GM12878 (cell line): ENCODE results near the gene METTL1. TPM values are rescaled to one million over a fixed set of nuclear protein-coding genes. Genes with fewer than 3 reads are reported as not detected.
A peak's percentile ranks its signal among the peaks of the same experiment; 100 is the strongest.

Experiments
- ATAC-seq: fragments of 200-7000 bp; cut with Tn5 transposase; 3 replicates; pipeline ENCODE4 v1.9.1; 2020; ENCODE audit warnings: mild to moderate bottlenecking, moderate library complexity
- BruUV-seq: library from RNA; stranded (reverse); fragments of 400-500 nt; replicated peaks from 2 replicates; lab custom pipeline; 2021; lab: Mats Ljungman, UMichigan
- CTCF ChIA-PET: fragments of 300-600 bp; sonication (Branson Sonifier 250); formaldehyde crosslinking; extraction: SDS; loops from one replicate; lab custom pipeline; 2021; ENCODE audit warnings: inconsistent platforms; lab: Yijun Ruan, JAX
- POLR2A ChIA-PET: fragments of 350-600 bp; formaldehyde crosslinking; extraction: SDS; loops from one replicate; lab custom pipeline; 2021; ENCODE audit warnings: inconsistent platforms; lab: Charles Lee
- RAD21 ChIA-PET: fragments of 300-600 bp; sonication (Branson Sonifier 250); formaldehyde crosslinking; loops from one replicate; lab custom pipeline; 2023; ENCODE audit warnings: antibody characterized with exemption; ENCODE audit not compliant: unreplicated experiment; lab: Charles Lee
- SMC1A ChIA-PET: fragments of 300-600 bp; sonication (Branson Sonifier 250); formaldehyde crosslinking; loops from one replicate; lab custom pipeline; 2023; ENCODE audit not compliant: unreplicated experiment, uncharacterized antibody; lab: Charles Lee
- DNase-seq: peaks from one replicate; pipeline ENCODE4 v3.0.0-alpha.2; 2011; ENCODE audit warnings: low read depth, low spot score
- FAIRE-seq: peaks from 3 replicates; lab custom pipeline; 2011; peaks lifted over from hg19 to GRCh38; lab: Jason Lieb, UNC
- H2AFZ ChIP-seq: 2 replicates; pipeline ENCODE4 v1.6.0; 2011; ENCODE audit warnings: low read depth, low read length, control low read depth; ENCODE audit not compliant: control insufficient read depth
- H3K27ac ChIP-seq: 2 replicates; pipeline ENCODE4 v1.5.1; 2011; ENCODE audit warnings: control low read depth; ENCODE audit not compliant: control insufficient read depth, insufficient read depth
- H3K27me3 ChIP-seq, 2 experiments: replicated peaks in 1 of 2; 2 replicates each; pipeline versions ENCODE4 v1.6.0 to v1.6.1; 2011; ENCODE audit warnings: low read length in 1 of 2; ENCODE audit not compliant: control insufficient read depth in 2 of 2, insufficient read depth in 2 of 2
- H3K36me3 ChIP-seq, 2 experiments: 2 replicates each; pipeline ENCODE4 v1.5.1; 2011; ENCODE audit warnings: low read length in 1 of 2; ENCODE audit not compliant: control insufficient read depth in 2 of 2, insufficient read depth in 2 of 2
- H3K4me1 ChIP-seq: 2 replicates; pipeline ENCODE4 v1.6.1; 2011; ENCODE audit warnings: mild to moderate bottlenecking, low read length, moderate library complexity, mixed read lengths; ENCODE audit not compliant: control insufficient read depth, insufficient read depth
- H3K4me2 ChIP-seq: 2 replicates; pipeline ENCODE4 v1.6.0; 2011; ENCODE audit warnings: control low read depth; ENCODE audit not compliant: control insufficient read depth, insufficient read depth
- H3K4me3 ChIP-seq: fragments of 200-600 bp; sonication (generic); 2 replicates; pipeline ENCODE4 v1.5.1; 2016
- H3K79me2 ChIP-seq: 2 replicates; pipeline ENCODE4 v1.6.0; 2011; ENCODE audit warnings: low read length; ENCODE audit not compliant: control insufficient read depth, insufficient read depth
- H3K9ac ChIP-seq: 2 replicates; pipeline ENCODE4 v1.8.0; 2011; ENCODE audit warnings: low read length, control low read depth, mixed read lengths; ENCODE audit not compliant: control insufficient read depth, insufficient read depth
- H3K9me3 ChIP-seq: replicated peaks from 3 replicates; pipeline ENCODE4 v1.5.1; 2011; ENCODE audit warnings: mild to moderate bottlenecking, low read length; ENCODE audit not compliant: control insufficient read depth, insufficient read depth
- H4K20me1 ChIP-seq: 2 replicates; pipeline ENCODE4 v1.6.0; 2011; ENCODE audit not compliant: control insufficient read depth, insufficient read depth
- ASH2L ChIP-seq: fragments of 300-600, 200-600 bp; sonication (generic); IDR thresholded peaks from 2 replicates; pipeline ENCODE4 v1.6.1; 2017; ENCODE audit warnings: low read depth, mild to moderate bottlenecking, borderline replicate concordance
- BHLHE40 ChIP-seq, 2 experiments: fragments of 450-650 bp in 1 of 2; IDR thresholded peaks; 2 replicates each; pipeline ENCODE4 v1.6.1; 2011 to 2017; ENCODE audit warnings: low read depth in 2 of 2, borderline replicate concordance in 1 of 2, improper control_type of control experiment in 1 of 2, low read length in 1 of 2, mild to moderate bottlenecking in 1 of 2
- CEBPB ChIP-seq, 2 experiments: fragments of 150-350 bp in 1 of 2; IDR thresholded peaks; 2 replicates each; pipeline ENCODE4 v1.6.1; 2012 to 2014; ENCODE audit warnings: low read depth in 2 of 2, low read length in 2 of 2, borderline replicate concordance in 1 of 2, inconsistent platforms in 1 of 2
- FOS ChIP-seq: IDR thresholded peaks from 3 replicates; pipeline ENCODE4 v1.6.1; 2011; ENCODE audit warnings: borderline replicate concordance; ENCODE audit not compliant: insufficient read length; ENCODE audit errors: extremely low read depth
- MEF2A ChIP-seq: IDR thresholded peaks from 2 replicates; pipeline ENCODE4 v1.6.1; 2011; ENCODE audit warnings: low read depth, mild to moderate bottlenecking, low read length, moderate library complexity; ENCODE audit not compliant: insufficient read depth
- MTA3 ChIP-seq: IDR thresholded peaks from 2 replicates; pipeline ENCODE4 v1.6.1; 2012; ENCODE audit warnings: low read length, inconsistent platforms, borderline replicate concordance
- POLR2AphosphoS5 ChIP-seq: IDR thresholded peaks from 2 replicates; pipeline ENCODE4 v1.6.1; 2011; ENCODE audit warnings: mild to moderate bottlenecking, low read length, inconsistent platforms
- RELA ChIP-seq: fragments of 450-650 bp; IDR thresholded peaks from 2 replicates; pipeline ENCODE4 v1.8.0; 2014; ENCODE audit warnings: borderline replicate concordance; ENCODE audit not compliant: partially characterized antibody
- ZBED1 ChIP-seq: IDR thresholded peaks from 2 replicates; pipeline ENCODE4 v1.6.1; 2016; ENCODE audit warnings: borderline replicate concordance
- ZZZ3 ChIP-seq: IDR thresholded peaks from 2 replicates; pipeline ENCODE4 v1.6.1; 2011; ENCODE audit warnings: low read depth; ENCODE audit not compliant: control insufficient read depth, insufficient read length
- WGBS: methylation state at CpG from one replicate; pipeline ENCODE4 v1.1.6; 2016; ENCODE audit warnings: low lambda C conversion rate; ENCODE audit not compliant: insufficient replicate concordance, insufficient coverage; ENCODE audit errors: missing lambda C conversion rate; 5-methylcytosine and 5-hydroxymethylcytosine counted together
- in situ Hi-C: fragments of 300-500 bp; cut with MboI; formaldehyde crosslinking; loops from 9 replicates; pipeline ENCODE4 v1.14.3; 2018; ENCODE audit warnings: mixed read lengths
- intact Hi-C: fragments of 100-400 bp; cut with micrococcal nuclease; formaldehyde crosslinking; loops from one replicate; pipeline ENCODE4 v1.14.2; 2022; ENCODE audit not compliant: unreplicated experiment
- polyA plus RNA-seq, 11 experiments: library from polyadenylated mRNA; depleted of rRNA in 4 of 11; unstranded in 6 of 11; stranded (reverse) in 5 of 11; fragments of >200 nt; fragmentation: Nextera tagmentation in 4 of 11; fragmentation: Illumina TruSeq in 1 of 11; extraction: Ambion mirVana in 4 of 11; extraction: Trizol in 1 of 11; gene quantifications; 1 replicate in 1 of 11; 2 replicates in 10 of 11; pipeline versions ENCODE4 v1.2.1 to v1.2.3, GENCODE V29; 2011 to 2016; ENCODE audit warnings: inconsistent platforms in 2 of 11, missing spikeins in 2 of 11, low read depth in 1 of 11
- total RNA-seq, 4 experiments: library from RNA; depleted of rRNA in 3 of 4; stranded (reverse); fragments of >200 nt in 3 of 4; fragmentation: Illumina TruSeq in 1 of 4; extraction: Trizol in 1 of 4; gene quantifications; 2 replicates each; pipeline versions ENCODE4 v1.2.1 to v1.2.3, GENCODE V29; 2013 to 2021
- TF ChIP-seq, protein P1 (sequence below): fragments of 450-650 bp; IDR thresholded peaks from 2 replicates; pipeline ENCODE4 v1.6.1; 2017; ENCODE audit warnings: mild to moderate bottlenecking, moderate library complexity
- TF ChIP-seq, protein P2 (sequence below): fragments of 450-650 bp; IDR thresholded peaks from 2 replicates; pipeline ENCODE4 v1.6.1; 2017; ENCODE audit warnings: low read depth, mild to moderate bottlenecking, moderate library complexity
- TF ChIP-seq, protein P3 (sequence below): fragments of 450-650 bp; IDR thresholded peaks from 2 replicates; pipeline ENCODE4 v1.6.1; 2017; ENCODE audit warnings: borderline replicate concordance

The METTL1 gene
- total and polyA plus RNA-seq, 10 of the 15 experiments (the other 5 are each of a cell fraction or from before 2014, with no cell fraction given): 11.3 to 44.3 (median 30.6) TPM

DNA sequence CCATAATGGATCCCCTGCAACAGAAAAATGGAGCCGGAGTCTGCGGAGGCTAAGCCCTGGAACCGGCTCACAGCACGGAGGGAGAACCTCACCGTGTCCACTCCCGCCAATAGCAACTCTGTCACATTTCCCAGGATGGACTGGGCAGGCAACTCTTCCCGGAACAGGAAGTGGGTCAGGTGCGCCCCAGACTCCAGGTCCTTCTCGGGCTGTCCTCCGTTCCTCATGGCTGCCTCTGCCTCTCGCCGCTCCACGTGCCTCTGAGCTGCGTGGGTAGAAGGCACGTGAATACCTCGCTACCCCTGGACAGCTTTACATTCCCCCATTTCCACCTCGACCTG is 7.3 kb downstream of the METTL1 start:
- H2AFZ ChIP-seq: peak overlapping the region; percentile 81
- peak overlapping the region; percentile 20; the same call in 1 of the 2 replicates for H3K9ac ChIP-seq
- H3K27ac ChIP-seq: no peak overlapping the region
- POLR2A ChIA-PET: interaction anchor here (0.6 to 1.5 kb wide), 2 partner anchors 8 to 1088 kb away, joined by 4 to 5 read pairs; no protein-coding TSS in a partner anchor
- 26% methylated on average over 17 of the region's 17 CpGs for WGBS
- H3K4me3 ChIP-seq: peak overlapping the region; percentile 65; the same call in 1 of the 2 replicates
- no peaks in the 10 kb centered on the region; the same call in 1 of the 2 replicates for H4K20me1 ChIP-seq
- no peaks in the 10 kb centered on the region for H3K9me3 ChIP-seq
- no peaks in the 10 kb centered on the region; a peak in 1 of 4 replicates for H3K36me3 ChIP-seq
- in situ Hi-C loops: no loop called here
- CTCF ChIA-PET: interaction anchor here (0.7 to 7.3 kb wide), 5 partner anchors 9 to 120 kb away, joined by 3 to 62 read pairs (median 3); partner anchors contain the start of gene MARCHF9
- H3K4me1 ChIP-seq: peaks cover 22% of the 10 kb centered on the region
- no peaks in the 10 kb centered on the region for H3K79me2 ChIP-seq
- ATAC-seq (peak; percentile 19), DNase-seq (no peak), FAIRE-seq (no peak)
- BruUV-seq: no TSS peak
- SMC1A ChIA-PET: no interaction called here
- peaks cover 11 to 23% of the 10 kb centered on the region in 2 experiments; a peak in 3 of 4 replicates for H3K27me3 ChIP-seq
- RAD21 ChIA-PET: no interaction called here
- peak overlapping the region; percentile 95 for H3K4me2 ChIP-seq
- intact Hi-C loops: no loop called here
- TF ChIP-seq ZZZ3: no peak
- TF ChIP-seq, protein P1, sequence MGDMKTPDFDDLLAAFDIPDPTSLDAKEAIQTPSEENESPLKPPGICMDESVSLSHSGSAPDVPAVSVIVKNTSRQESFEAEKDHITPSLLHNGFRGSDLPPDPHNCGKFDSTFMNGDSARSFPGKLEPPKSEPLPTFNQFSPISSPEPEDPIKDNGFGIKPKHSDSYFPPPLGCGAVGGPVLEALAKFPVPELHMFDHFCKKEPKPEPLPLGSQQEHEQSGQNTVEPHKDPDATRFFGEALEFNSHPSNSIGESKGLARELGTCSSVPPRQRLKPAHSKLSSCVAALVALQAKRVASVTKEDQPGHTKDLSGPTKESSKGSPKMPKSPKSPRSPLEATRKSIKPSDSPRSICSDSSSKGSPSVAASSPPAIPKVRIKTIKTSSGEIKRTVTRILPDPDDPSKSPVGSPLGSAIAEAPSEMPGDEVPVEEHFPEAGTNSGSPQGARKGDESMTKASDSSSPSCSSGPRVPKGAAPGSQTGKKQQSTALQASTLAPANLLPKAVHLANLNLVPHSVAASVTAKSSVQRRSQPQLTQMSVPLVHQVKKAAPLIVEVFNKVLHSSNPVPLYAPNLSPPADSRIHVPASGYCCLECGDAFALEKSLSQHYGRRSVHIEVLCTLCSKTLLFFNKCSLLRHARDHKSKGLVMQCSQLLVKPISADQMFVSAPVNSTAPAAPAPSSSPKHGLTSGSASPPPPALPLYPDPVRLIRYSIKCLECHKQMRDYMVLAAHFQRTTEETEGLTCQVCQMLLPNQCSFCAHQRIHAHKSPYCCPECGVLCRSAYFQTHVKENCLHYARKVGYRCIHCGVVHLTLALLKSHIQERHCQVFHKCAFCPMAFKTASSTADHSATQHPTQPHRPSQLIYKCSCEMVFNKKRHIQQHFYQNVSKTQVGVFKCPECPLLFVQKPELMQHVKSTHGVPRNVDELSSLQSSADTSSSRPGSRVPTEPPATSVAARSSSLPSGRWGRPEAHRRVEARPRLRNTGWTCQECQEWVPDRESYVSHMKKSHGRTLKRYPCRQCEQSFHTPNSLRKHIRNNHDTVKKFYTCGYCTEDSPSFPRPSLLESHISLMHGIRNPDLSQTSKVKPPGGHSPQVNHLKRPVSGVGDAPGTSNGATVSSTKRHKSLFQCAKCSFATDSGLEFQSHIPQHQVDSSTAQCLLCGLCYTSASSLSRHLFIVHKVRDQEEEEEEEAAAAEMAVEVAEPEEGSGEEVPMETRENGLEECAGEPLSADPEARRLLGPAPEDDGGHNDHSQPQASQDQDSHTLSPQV: no peak
- TF ChIP-seq CEBPB (IDR thresholded peaks at IDR 0.05; ENCODE audit: borderline replicate concordance in 1 of 2, low read depth in 2 of 2, low read length in 2 of 2): no peak
- TF ChIP-seq, protein P2, sequence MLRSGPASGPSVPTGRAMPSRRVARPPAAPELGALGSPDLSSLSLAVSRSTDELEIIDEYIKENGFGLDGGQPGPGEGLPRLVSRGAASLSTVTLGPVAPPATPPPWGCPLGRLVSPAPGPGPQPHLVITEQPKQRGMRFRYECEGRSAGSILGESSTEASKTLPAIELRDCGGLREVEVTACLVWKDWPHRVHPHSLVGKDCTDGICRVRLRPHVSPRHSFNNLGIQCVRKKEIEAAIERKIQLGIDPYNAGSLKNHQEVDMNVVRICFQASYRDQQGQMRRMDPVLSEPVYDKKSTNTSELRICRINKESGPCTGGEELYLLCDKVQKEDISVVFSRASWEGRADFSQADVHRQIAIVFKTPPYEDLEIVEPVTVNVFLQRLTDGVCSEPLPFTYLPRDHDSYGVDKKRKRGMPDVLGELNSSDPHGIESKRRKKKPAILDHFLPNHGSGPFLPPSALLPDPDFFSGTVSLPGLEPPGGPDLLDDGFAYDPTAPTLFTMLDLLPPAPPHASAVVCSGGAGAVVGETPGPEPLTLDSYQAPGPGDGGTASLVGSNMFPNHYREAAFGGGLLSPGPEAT: no peak
- TF ChIP-seq POLR2AphosphoS5: no peak
- TF ChIP-seq ASH2L: no peak
- TF ChIP-seq FOS: no peak
- TF ChIP-seq RELA: no peak
- no peak for TF ChIP-seq ZBED1
- TF ChIP-seq MEF2A: no peak
- no peak for TF ChIP-seq MTA3
- TF ChIP-seq BHLHE40 (IDR thresholded peaks at IDR 0.05; ENCODE audit: borderline replicate concordance in 1 of 2, low read depth in 2 of 2, low read length in 1 of 2): peak; percentile 78 to 92
- TF ChIP-seq, protein P3, sequence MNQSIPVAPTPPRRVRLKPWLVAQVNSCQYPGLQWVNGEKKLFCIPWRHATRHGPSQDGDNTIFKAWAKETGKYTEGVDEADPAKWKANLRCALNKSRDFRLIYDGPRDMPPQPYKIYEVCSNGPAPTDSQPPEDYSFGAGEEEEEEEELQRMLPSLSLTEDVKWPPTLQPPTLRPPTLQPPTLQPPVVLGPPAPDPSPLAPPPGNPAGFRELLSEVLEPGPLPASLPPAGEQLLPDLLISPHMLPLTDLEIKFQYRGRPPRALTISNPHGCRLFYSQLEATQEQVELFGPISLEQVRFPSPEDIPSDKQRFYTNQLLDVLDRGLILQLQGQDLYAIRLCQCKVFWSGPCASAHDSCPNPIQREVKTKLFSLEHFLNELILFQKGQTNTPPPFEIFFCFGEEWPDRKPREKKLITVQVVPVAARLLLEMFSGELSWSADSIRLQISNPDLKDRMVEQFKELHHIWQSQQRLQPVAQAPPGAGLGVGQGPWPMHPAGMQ: no peak
